IMR-90 (cell line): ENCODE data around the gene OXNAD1.

Source experiments
- BHLHE40 ChIP-seq: fragments of 150-350 bp; IDR thresholded peaks from 2 replicates; pipeline ENCODE4 v1.6.1; 2016; ENCODE audit warnings: mild to moderate bottlenecking, low read depth, low read length
- FOS ChIP-seq: fragments of 150-350 bp; IDR thresholded peaks from 2 replicates; pipeline ENCODE4 v1.6.1; 2016; ENCODE audit warnings: low read depth, low read length
- MAFK ChIP-seq: IDR thresholded peaks from 2 replicates; pipeline ENCODE4 v1.6.1; 2012; ENCODE audit warnings: low read depth, low read length, improper control_type of control experiment
- MAZ ChIP-seq: IDR thresholded peaks from 2 replicates; pipeline ENCODE4 v1.6.1; 2012; ENCODE audit warnings: low read depth, mild to moderate bottlenecking, low read length, improper control_type of control experiment, moderate library complexity, borderline replicate concordance
- MXI1 ChIP-seq: IDR thresholded peaks from 2 replicates; pipeline ENCODE4 v1.6.1; 2012; ENCODE audit warnings: low read depth, mild to moderate bottlenecking, low read length, moderate library complexity, borderline replicate concordance
- POLR2A ChIP-seq: IDR thresholded peaks from 2 replicates; pipeline ENCODE4 v1.6.1; 2012; ENCODE audit warnings: mild to moderate bottlenecking, low read depth, low read length
- RAD21 ChIP-seq: IDR thresholded peaks from 2 replicates; pipeline ENCODE4 v1.6.1; 2012; ENCODE audit warnings: low read length, improper control_type of control experiment
- SMC3 ChIP-seq: fragments of 150-350 bp; IDR thresholded peaks from 2 replicates; pipeline ENCODE4 v1.6.1; 2016; ENCODE audit warnings: low read depth, mild to moderate bottlenecking, antibody characterized with exemption, low read length, moderate library complexity
- TF ChIP-seq, protein P1 (sequence below): conservative IDR thresholded peaks from 2 replicates; pipeline ENCODE4 v1.5.1; 2012; ENCODE audit warnings: mild to moderate bottlenecking, low read depth, low read length, improper control_type of control experiment
- TF ChIP-seq, protein P2 (sequence below): fragments of 150-350 bp; IDR thresholded peaks from 2 replicates; pipeline ENCODE4 v1.6.1; 2016; ENCODE audit warnings: low read depth, mild to moderate bottlenecking, low read length, moderate library complexity, borderline replicate concordance

DNA sequence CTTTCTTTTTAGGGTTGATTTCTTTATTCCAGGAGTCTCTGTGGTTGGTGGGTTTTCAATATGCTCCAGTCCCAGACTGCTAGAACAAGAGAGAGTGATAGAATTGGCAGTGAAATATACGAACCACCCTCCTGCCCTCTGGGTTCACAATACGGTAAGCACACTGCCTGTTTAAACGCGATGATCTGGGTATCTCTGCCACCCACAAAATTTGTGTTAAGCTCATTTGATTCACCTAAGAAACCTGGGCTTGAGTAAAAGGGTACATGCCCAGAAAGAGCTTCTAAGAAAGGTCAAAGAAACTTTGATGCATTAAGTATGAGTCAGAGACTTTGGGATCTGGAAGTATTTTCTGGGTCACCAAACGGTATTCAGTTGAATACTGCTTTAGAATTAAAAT, 29.8 kb downstream of the OXNAD1 start:
- no peak for TF ChIP-seq POLR2A
- TF ChIP-seq MXI1: no peak
- TF ChIP-seq, protein P1, sequence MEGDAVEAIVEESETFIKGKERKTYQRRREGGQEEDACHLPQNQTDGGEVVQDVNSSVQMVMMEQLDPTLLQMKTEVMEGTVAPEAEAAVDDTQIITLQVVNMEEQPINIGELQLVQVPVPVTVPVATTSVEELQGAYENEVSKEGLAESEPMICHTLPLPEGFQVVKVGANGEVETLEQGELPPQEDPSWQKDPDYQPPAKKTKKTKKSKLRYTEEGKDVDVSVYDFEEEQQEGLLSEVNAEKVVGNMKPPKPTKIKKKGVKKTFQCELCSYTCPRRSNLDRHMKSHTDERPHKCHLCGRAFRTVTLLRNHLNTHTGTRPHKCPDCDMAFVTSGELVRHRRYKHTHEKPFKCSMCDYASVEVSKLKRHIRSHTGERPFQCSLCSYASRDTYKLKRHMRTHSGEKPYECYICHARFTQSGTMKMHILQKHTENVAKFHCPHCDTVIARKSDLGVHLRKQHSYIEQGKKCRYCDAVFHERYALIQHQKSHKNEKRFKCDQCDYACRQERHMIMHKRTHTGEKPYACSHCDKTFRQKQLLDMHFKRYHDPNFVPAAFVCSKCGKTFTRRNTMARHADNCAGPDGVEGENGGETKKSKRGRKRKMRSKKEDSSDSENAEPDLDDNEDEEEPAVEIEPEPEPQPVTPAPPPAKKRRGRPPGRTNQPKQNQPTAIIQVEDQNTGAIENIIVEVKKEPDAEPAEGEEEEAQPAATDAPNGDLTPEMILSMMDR: no peak
- TF ChIP-seq, protein P2, sequence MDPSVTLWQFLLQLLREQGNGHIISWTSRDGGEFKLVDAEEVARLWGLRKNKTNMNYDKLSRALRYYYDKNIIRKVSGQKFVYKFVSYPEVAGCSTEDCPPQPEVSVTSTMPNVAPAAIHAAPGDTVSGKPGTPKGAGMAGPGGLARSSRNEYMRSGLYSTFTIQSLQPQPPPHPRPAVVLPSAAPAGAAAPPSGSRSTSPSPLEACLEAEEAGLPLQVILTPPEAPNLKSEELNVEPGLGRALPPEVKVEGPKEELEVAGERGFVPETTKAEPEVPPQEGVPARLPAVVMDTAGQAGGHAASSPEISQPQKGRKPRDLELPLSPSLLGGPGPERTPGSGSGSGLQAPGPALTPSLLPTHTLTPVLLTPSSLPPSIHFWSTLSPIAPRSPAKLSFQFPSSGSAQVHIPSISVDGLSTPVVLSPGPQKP: no peak
- TF ChIP-seq MAZ: no peak
- no peak for TF ChIP-seq MAFK
- TF ChIP-seq SMC3: no peak
- no peak for TF ChIP-seq RAD21
- TF ChIP-seq BHLHE40: no peak
- TF ChIP-seq FOS: no peak
